Gastrocnemius medialis (tissue), 4 donors: ENCODE data around the gene POU2F2.

Experiments
- CTCF ChIP-seq, 5 experiments: fragments of 450-650 bp in 3 of 5; fragments of 200-600 bp in 2 of 5; sonication (generic) in 2 of 5; IDR thresholded peaks in 4 of 5; conservative IDR thresholded peaks in 1 of 5; 1 replicate in 4 of 5; 2 replicates in 1 of 5; pipeline ENCODE4 v1.5.1; 2016 to 2019; ENCODE audit warnings: antibody characterized with exemption in 5 of 5, mild to moderate bottlenecking in 3 of 5, moderate library complexity in 3 of 5
- POLR2A ChIP-seq, 2 donors: fragments of 450-650 bp; IDR thresholded peaks; one replicate each; pipeline ENCODE4 v1.6.1; 2017; ENCODE audit warnings: antibody characterized with exemption in 2 of 2, mild to moderate bottlenecking in 2 of 2, moderate library complexity in 2 of 2

- TF ChIP-seq POLR2A (IDR thresholded peaks at IDR 0.05) (no peak), CTCF (IDR thresholded peaks at IDR 0.05 in 4 of 5, conservative IDR thresholded peaks at IDR 0.05 in 1 of 5) (no peak)
These were observed 57.5 kb downstream of the POU2F2 start for GRCh38 chr19:42074513-42075363.
